LNCaP clone FGC (cell line): ENCODE results near the gene SLC13A1.

ENCODE experiments used
- DNase-seq: peaks from one replicate; pipeline ENCODE4 v3.0.0-alpha.2; 2011; ENCODE audit warnings: low read depth
- H3K4me3 ChIP-seq: 2 replicates; pipeline ENCODE4 v1.5.1; 2011; ENCODE audit warnings: mild to moderate bottlenecking, low read depth, low read length, control low read depth
- CTCF ChIP-seq: IDR thresholded peaks from 2 replicates; pipeline ENCODE4 v1.5.1; 2012; ENCODE audit warnings: mild to moderate bottlenecking; ENCODE audit not compliant: control insufficient read depth, insufficient read depth; ENCODE audit errors: extremely low read depth

SLC13A1 gene

DNA sequence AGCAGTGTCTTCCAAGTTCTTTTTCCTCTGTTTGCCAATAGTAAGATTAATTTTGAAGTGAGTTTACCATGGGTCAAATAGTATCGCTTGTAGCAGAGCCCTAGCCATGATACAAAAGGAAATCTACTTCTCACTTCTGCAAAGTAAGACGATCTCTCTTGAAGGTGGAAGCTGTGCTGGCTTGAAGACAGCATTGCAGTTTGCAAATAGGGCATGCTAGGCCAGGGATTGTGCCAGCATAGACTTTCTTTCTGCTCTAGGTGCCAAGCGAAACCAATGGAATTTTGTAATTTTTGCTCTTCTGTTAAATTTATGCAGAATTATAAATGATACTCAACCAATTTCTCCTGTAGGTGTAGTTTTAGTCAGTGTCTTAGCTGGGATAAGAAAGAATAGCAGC, 74.5 kb downstream of the SLC13A1 start:
- no peak overlapping the region for H3K4me3 ChIP-seq
- no peak for TF ChIP-seq CTCF
- no peak for DNase-seq

DNA sequence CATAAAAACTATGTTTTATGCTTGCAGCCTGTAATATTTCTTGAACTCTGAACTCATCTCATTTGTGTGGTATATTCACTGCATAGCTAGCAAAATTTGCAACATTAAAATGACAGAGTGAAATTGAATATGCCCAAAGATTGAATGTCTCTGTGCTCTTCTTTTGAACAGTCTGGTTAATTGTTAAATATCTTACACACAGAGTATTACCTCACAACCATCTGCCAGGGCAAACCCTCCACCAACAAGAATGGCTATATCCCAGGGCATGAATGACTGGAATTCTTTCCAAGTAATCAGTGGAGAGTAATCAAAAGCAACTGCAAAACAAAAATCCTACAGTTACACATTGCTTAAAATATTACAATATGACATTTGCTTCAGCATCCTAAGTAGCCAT, 76.9 kb downstream of the SLC13A1 start:
- no peak for TF ChIP-seq CTCF
- no peak overlapping the region for H3K4me3 ChIP-seq
- DNase-seq = no peak

DNA sequence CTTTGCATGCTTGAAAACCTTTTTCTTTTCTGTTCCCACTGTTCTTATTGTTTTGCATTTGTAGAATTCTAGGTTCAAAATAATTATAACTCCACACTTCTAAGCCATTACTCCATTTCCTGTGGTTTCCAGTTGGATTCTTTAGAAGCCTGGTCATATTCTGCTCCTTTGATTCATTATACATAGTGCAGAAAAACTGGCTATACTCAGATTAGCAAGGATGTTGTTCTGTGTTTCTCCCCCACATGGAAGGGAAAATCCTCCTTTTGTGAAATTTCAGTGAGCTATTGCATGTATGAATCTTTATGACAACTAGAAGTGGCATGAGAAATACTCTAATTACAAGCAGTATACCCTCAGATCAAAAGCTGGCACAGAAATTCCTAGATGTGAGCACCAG, 79.5 kb downstream of the SLC13A1 start:
- no peak for DNase-seq
- H3K4me3 ChIP-seq = no peak overlapping the region
- no peak for TF ChIP-seq CTCF

GRCh38 chr7:123115331-123115730, 84.4 kb downstream of the SLC13A1 start:
- no peak overlapping the region for H3K4me3 ChIP-seq
- DNase-seq = no peak
- no peak for TF ChIP-seq CTCF

DNA sequence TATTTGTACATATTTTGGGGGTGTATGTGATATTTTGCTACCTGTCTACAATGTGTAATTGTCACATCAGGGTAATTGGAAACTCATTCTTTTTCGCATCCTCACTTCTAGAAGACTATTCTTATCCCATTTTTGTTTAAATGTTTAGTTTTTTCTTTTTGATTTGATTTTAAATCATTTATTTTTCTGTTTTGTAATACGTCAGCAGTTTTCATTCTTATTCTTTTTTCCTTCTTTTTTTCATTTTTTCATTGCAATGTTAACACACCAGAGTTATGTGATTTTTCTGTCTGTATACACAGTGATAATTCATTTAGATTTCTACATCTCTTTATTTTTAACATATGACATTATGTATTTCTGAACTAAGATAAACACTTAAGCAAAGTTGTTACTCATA, 85.5 kb downstream of the SLC13A1 start:
- TF ChIP-seq CTCF = no peak
- DNase-seq = no peak
- no peak overlapping the region for H3K4me3 ChIP-seq

GRCh38 chr7:123112833-123113232, 86.9 kb downstream of the SLC13A1 start:
- TF ChIP-seq CTCF = no peak
- no peak for DNase-seq
- H3K4me3 ChIP-seq = no peak overlapping the region

GRCh38 chr7:123099712-123100111, 100.1 kb downstream of the SLC13A1 start:
- no peak for TF ChIP-seq CTCF
- no peak overlapping the region for H3K4me3 ChIP-seq
- DNase-seq = no peak
